VCaP (cell line): ENCODE results near the gene OSBPL10.
A peak's percentile ranks its signal among the peaks of the same experiment; 100 is the strongest.
"Not testable (repeated sequence)": the region's sequence is repeated elsewhere in the genome, so short reads cannot be mapped to it uniquely, and the experiment has no call there.

Source experiments
- H3K27ac ChIP-seq: fragments of 450-650 bp; 2 replicates; pipeline ENCODE4 v1.5.1; 2017
- CTCF ChIP-seq: fragments of 450-650 bp; conservative IDR thresholded peaks from 2 replicates; pipeline ENCODE4 v1.5.1; 2017; ENCODE audit warnings: mild to moderate bottlenecking, moderate library complexity

OSBPL10 gene

GRCh38 chr3:31981206-31982181 is at the start of gene OSBPL10, which contains the start of gene ZNF860:
TSS of gene OSBPL10 (minus strand) at chr3:31981262. CDS start at chr3:31981179, 83 bp downstream.
TSS of gene ZNF860 (plus strand) at chr3:31981750. CDS start at chr3:31989080, 7,330 bp downstream.
- peak within 1 kb of the TSS; percentile 99 for H3K27ac ChIP-seq
- no peak for TF ChIP-seq CTCF

- no peak for TF ChIP-seq CTCF
- no peak overlapping the region for H3K27ac ChIP-seq
Observed at GRCh38 chr3:32026593-32026992, 45.5 kb upstream of the OSBPL10 start.

- TF ChIP-seq CTCF: no peak
- H3K27ac ChIP-seq: no peak overlapping the region
Observed at GRCh38 chr3:32022947-32023346, 41.9 kb upstream of the OSBPL10 start.

- TF ChIP-seq CTCF: no peak
Observed at GRCh38 chr3:32021748-32022147, 40.7 kb upstream of the OSBPL10 start.

GRCh38 chr3:32021155-32021554 is 40.1 kb upstream of the OSBPL10 start:
- peak overlapping the region; percentile 75 for H3K27ac ChIP-seq
- TF ChIP-seq CTCF: no peak

More at GRCh38 chr3:32021748-32022147, 40.7 kb upstream of the OSBPL10 start:
- peak overlapping the region; percentile 75 for H3K27ac ChIP-seq

GRCh38 chr3:32018757-32019564 is 37.9 kb upstream of the OSBPL10 start:
- peak overlapping the region; percentile 75 for H3K27ac ChIP-seq
- peak; percentile 78 for TF ChIP-seq CTCF

GRCh38 chr3:32017286-32017685 is 36.2 kb upstream of the OSBPL10 start:
- H3K27ac ChIP-seq: peak overlapping the region; percentile 75; the same call in 1 of the 2 replicates
- no peak for TF ChIP-seq CTCF

- not testable (repeated sequence) for H3K27ac ChIP-seq
Observed at GRCh38 chr3:32015638-32016037, 34.6 kb upstream of the OSBPL10 start.

- not testable (repeated sequence) for H3K27ac ChIP-seq
Observed at GRCh38 chr3:32010699-32011098, 29.6 kb upstream of the OSBPL10 start.
